GM12878 (cell line): ENCODE measurements around the gene LYPD5.

ENCODE experiments used
- CTCF ChIP-seq, 3 experiments: IDR thresholded peaks in 2 of 3; conservative IDR thresholded peaks in 1 of 3; 2 replicates each; pipeline ENCODE4 v1.5.1; 2011; ENCODE audit warnings: low read depth in 3 of 3, low read length in 3 of 3, mild to moderate bottlenecking in 3 of 3, control low read depth in 2 of 3, moderate library complexity in 2 of 3, inconsistent platforms in 1 of 3, mixed read lengths in 1 of 3; ENCODE audit not compliant: control insufficient read depth in 2 of 3, insufficient read depth in 1 of 3; ENCODE audit errors: extremely low read depth in 1 of 3
- FOXM1 ChIP-seq: IDR thresholded peaks from 2 replicates; pipeline ENCODE4 v1.6.1; 2012; ENCODE audit warnings: low read depth, mild to moderate bottlenecking, inconsistent platforms, low read length, moderate library complexity
- GABPA ChIP-seq: IDR thresholded peaks from 2 replicates; pipeline ENCODE4 v1.6.1; 2014; ENCODE audit warnings: antibody characterized with exemption, low read depth, mild to moderate bottlenecking, inconsistent platforms
- HCFC1 ChIP-seq: fragments of 150-350 bp; IDR thresholded peaks from 2 replicates; pipeline ENCODE4 v1.6.1; 2014; ENCODE audit warnings: low read length
- POU2F2 ChIP-seq: IDR thresholded peaks from 3 replicates; pipeline ENCODE4 v1.6.1; 2011; ENCODE audit warnings: low read depth, mild to moderate bottlenecking, low read length, borderline replicate concordance
- SMC3 ChIP-seq: IDR thresholded peaks from 2 replicates; pipeline ENCODE4 v1.6.1; 2011; ENCODE audit warnings: low read length, improper control_type of control experiment, borderline replicate concordance
- TCF7 ChIP-seq: IDR thresholded peaks from 2 replicates; pipeline ENCODE4 v1.6.1; 2014; ENCODE audit warnings: antibody characterized with exemption, borderline replicate concordance

- TF ChIP-seq CTCF (IDR thresholded peaks at IDR 0.05 in 2 of 3, conservative IDR thresholded peaks at IDR 0.05 in 1 of 3; ENCODE audit: control insufficient read depth in 2 of 3, extremely low read depth in 1 of 3, insufficient read depth in 1 of 3, low read depth in 3 of 3, low read length in 3 of 3) (peak; percentile 47 to 54 (median 52); a peak in 5 of 6 replicates), FOXM1 (no peak), GABPA (no peak), TCF7 (no peak), HCFC1 (no peak), POU2F2 (no peak), SMC3 (peak; percentile 53; the same call in 1 of the 2 replicates)
These were observed 22.4 kb downstream of the LYPD5 start for GRCh38 chr19:43779820-43780219.
